ENCODE data around the gene ATP6AP1. TPM values are rescaled to one million over a fixed set of nuclear protein-coding genes. Genes with fewer than 3 reads are reported as not detected.

Gene ATP6AP1
- total RNA-seq, 1 experiment from 2014 or later: 221 TPM

- peaks cover 26% of the 10 kb centered on the region for H3K4me1 ChIP-seq (ENCODE audit: control insufficient read depth, insufficient read depth, low read length)
- intact Hi-C loops (cut with micrococcal nuclease; ENCODE audit: unreplicated experiment) (no loop called here), in situ Hi-C loops (cut with HindIII; ENCODE audit: low pct_unique_long_range_greater_than_20kb, low sequenced_read_pairs) (no loop called here)
- H3K27ac ChIP-seq (ENCODE audit: low read length): peak overlapping the region; percentile 87; the same call in 1 of the 2 replicates
- DNase-seq (ENCODE audit: low read depth, low spot score): no peak
- no peak overlapping the region for H3K4me3 ChIP-seq (ENCODE audit: low read depth in 2 of 2, low read length in 2 of 2)
- CTCF ChIA-PET: no interaction called here
- ATAC-seq: no peak
- no peaks in the 10 kb centered on the region for H3K9me3 ChIP-seq (ENCODE audit: control insufficient read depth, insufficient read depth, low read depth, low read length)
- H3K27me3 ChIP-seq (ENCODE audit: control insufficient read depth, insufficient read depth, low read length): no peaks in the 10 kb centered on the region
- POLR2A ChIA-PET: no interaction called here
- H3K36me3 ChIP-seq (ENCODE audit: control insufficient read depth, insufficient read depth, low read length): peaks cover 2% of the 10 kb centered on the region; the same call in 1 of the 2 replicates
- TF ChIP-seq TCF7L2 (IDR thresholded peaks at IDR 0.05; ENCODE audit: low read depth, low read length) (no peak), POLR2AphosphoS5 (IDR thresholded peaks at IDR 0.05; ENCODE audit: low read depth, low read length) (no peak), SIN3A (IDR thresholded peaks at IDR 0.05; ENCODE audit: borderline replicate concordance, insufficient read depth, low read depth, low read length) (no peak)
- TF ChIP-seq, protein P1, sequence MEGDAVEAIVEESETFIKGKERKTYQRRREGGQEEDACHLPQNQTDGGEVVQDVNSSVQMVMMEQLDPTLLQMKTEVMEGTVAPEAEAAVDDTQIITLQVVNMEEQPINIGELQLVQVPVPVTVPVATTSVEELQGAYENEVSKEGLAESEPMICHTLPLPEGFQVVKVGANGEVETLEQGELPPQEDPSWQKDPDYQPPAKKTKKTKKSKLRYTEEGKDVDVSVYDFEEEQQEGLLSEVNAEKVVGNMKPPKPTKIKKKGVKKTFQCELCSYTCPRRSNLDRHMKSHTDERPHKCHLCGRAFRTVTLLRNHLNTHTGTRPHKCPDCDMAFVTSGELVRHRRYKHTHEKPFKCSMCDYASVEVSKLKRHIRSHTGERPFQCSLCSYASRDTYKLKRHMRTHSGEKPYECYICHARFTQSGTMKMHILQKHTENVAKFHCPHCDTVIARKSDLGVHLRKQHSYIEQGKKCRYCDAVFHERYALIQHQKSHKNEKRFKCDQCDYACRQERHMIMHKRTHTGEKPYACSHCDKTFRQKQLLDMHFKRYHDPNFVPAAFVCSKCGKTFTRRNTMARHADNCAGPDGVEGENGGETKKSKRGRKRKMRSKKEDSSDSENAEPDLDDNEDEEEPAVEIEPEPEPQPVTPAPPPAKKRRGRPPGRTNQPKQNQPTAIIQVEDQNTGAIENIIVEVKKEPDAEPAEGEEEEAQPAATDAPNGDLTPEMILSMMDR (IDR thresholded peaks at IDR 0.05): no peak
- TF ChIP-seq, protein P2, sequence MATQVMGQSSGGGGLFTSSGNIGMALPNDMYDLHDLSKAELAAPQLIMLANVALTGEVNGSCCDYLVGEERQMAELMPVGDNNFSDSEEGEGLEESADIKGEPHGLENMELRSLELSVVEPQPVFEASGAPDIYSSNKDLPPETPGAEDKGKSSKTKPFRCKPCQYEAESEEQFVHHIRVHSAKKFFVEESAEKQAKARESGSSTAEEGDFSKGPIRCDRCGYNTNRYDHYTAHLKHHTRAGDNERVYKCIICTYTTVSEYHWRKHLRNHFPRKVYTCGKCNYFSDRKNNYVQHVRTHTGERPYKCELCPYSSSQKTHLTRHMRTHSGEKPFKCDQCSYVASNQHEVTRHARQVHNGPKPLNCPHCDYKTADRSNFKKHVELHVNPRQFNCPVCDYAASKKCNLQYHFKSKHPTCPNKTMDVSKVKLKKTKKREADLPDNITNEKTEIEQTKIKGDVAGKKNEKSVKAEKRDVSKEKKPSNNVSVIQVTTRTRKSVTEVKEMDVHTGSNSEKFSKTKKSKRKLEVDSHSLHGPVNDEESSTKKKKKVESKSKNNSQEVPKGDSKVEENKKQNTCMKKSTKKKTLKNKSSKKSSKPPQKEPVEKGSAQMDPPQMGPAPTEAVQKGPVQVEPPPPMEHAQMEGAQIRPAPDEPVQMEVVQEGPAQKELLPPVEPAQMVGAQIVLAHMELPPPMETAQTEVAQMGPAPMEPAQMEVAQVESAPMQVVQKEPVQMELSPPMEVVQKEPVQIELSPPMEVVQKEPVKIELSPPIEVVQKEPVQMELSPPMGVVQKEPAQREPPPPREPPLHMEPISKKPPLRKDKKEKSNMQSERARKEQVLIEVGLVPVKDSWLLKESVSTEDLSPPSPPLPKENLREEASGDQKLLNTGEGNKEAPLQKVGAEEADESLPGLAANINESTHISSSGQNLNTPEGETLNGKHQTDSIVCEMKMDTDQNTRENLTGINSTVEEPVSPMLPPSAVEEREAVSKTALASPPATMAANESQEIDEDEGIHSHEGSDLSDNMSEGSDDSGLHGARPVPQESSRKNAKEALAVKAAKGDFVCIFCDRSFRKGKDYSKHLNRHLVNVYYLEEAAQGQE (IDR thresholded peaks at IDR 0.05; ENCODE audit: insufficient read depth in 1 of 2, low read depth in 2 of 2, low read length in 1 of 2): no peak
- no TSS peak for BruUV-seq (replicated peaks)
Observed at GRCh38 chrX:154445776-154446175, 17.3 kb downstream of the ATP6AP1 start.

GRCh38 chrX:154446430-154446829 is 18.0 kb downstream of the ATP6AP1 start:
- intact Hi-C loops (cut with micrococcal nuclease; ENCODE audit: unreplicated experiment) (no loop called here), in situ Hi-C loops (cut with HindIII; ENCODE audit: low pct_unique_long_range_greater_than_20kb, low sequenced_read_pairs) (no loop called here)
- Histone ChIP-seq H3K4me1 (ENCODE audit: control insufficient read depth, insufficient read depth, low read length) (peaks cover 26% of the 10 kb centered on the region), H3K36me3 (ENCODE audit: control insufficient read depth, insufficient read depth, low read length) (peaks cover 2% of the 10 kb centered on the region; the same call in 1 of the 2 replicates), H3K4me3 (ENCODE audit: low read depth in 2 of 2, low read length in 2 of 2) (no peak overlapping the region), H3K27ac (ENCODE audit: low read length) (no peak overlapping the region), H3K27me3 (ENCODE audit: control insufficient read depth, insufficient read depth, low read length) (no peaks in the 10 kb centered on the region), H3K9me3 (ENCODE audit: control insufficient read depth, insufficient read depth, low read depth, low read length) (no peaks in the 10 kb centered on the region)
- ChIA-PET CTCF (no interaction called here), POLR2A (interaction anchor here (0.5 kb wide), 1 partner anchor 91 kb away, joined by 3 read pairs; no protein-coding TSS in a partner anchor)
- no peak for ATAC-seq
- no peak for TF ChIP-seq TCF7L2 (IDR thresholded peaks at IDR 0.05; ENCODE audit: low read depth, low read length)
- TF ChIP-seq, protein P1 (IDR thresholded peaks at IDR 0.05): no peak
- TF ChIP-seq, protein P2 (IDR thresholded peaks at IDR 0.05; ENCODE audit: insufficient read depth in 1 of 2, low read depth in 2 of 2, low read length in 1 of 2): no peak
- no peak for TF ChIP-seq SIN3A (IDR thresholded peaks at IDR 0.05; ENCODE audit: borderline replicate concordance, insufficient read depth, low read depth, low read length)
- TF ChIP-seq POLR2AphosphoS5 (IDR thresholded peaks at IDR 0.05; ENCODE audit: low read depth, low read length): no peak
- no TSS peak for BruUV-seq (replicated peaks)
- DNase-seq (ENCODE audit: low read depth, low spot score): no peak
